EL (cell line): ENCODE results near the gene CYBC1.
"Not testable (repeated sequence)": the region's sequence is repeated elsewhere in the genome, so short reads cannot be mapped to it uniquely, and the experiment has no call there.

Experiments used
- DNase-seq: peaks from one replicate; pipeline ENCODE4 v3.0.0-alpha.2; 2016

Gene CYBC1

GRCh38 chr17:82433560-82434215 is 16.9 kb downstream of the CYBC1 start:
- DNase-seq, result no peak

- no peak for DNase-seq
Measured at GRCh38 chr17:82432017-82432416, 18.5 kb downstream of the CYBC1 start.

DNA sequence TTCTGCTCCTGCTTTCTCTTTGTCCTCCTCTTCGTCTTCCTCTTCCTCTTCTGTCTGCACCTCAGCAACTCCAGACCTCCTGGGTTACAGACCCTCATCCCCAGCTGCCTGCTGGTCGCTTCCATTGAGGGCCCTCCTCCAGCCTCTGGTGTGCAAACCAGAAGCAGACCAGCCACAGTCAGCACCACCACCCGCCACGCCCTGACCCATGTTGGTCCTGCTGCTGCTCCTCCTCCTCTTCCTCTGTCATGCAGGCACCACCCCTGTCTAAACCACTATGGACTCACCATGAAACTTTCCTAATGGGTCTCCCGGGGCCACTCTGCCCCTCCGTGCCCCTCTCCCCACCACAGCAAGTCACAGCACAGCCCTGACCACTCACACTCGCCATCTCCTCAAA is 20.7 kb downstream of the CYBC1 start:
- DNase-seq, result no peak

- no peak for DNase-seq
Measured at GRCh38 chr17:82428546-82428945, 22.0 kb downstream of the CYBC1 start.

DNA sequence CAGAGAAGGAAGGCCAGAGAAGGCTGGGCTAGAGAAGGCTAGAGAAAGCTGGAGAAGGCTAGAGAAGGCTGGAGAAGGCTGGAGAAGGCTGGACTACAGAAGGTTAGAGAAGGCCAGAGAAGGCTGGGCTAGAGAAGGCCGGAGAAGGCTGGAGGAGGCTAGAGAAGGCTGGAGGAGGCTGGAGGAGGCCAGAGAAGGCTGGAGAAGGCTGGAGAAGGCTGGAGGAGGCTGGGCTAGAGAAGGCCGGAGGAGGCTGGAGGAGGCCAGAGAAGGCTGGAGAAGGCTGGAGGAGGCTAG is 25.7 kb downstream of the CYBC1 start:
- DNase-seq, result no peak

- peak; percentile 52 for DNase-seq
Measured at GRCh38 chr17:82424001-82424862, 26.3 kb downstream of the CYBC1 start.

GRCh38 chr17:82419540-82419939 is 31.0 kb downstream of the CYBC1 start:
- DNase-seq, result no peak

DNA sequence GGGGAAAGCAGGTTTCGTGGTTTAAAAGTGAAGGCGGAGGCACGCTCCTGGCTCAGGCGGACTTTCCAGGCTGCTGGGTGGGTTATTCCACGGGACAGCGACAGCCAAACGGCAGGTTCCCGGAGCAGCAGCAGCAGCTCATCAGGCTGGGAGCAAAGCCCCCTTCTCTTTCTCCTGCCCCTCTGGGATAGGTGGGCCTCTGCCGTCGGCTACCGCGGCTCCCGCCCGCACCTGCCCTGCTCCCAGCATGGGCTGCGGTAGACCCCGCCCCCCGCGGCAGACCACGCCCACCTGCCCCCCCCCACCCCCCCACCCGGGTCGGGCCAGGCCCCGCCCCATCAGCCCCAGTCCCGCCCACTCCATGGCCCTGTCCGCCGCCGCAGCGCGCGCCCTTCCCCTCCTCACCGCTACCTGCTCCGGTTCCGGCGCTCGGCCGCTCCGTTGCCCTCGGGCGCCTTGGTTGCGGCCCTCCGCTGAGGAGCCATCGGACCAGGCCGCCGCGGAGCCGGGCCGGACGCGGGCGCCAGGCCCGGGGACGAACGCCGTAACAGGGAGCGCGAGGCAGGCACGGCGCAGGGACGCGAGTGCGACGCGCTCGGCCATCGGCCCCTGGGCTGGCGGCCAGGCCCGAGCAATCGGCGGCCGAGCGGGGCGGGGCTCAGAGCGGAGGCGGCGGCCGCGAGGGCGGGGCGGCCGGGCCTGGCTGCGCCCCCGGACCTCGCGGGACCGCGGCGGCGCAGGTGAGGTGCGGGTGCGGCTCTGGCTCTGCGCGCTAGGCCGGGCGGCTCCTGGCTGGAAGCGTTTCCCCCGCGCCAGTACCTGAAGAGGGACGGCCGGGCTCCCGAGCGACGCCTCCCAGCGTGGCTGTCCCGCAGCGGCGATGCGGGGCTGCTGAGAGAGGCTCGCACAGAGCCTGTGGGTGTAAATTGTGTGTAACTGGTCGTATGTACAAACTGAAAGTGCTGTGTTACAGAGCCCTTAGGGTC is 32.3 kb downstream of the CYBC1 start, which contains the start of the genes HEXD and OGFOD3:
TSS of gene HEXD (plus strand) at position 347 of the 986 bp plus-strand sequence. CDS start 1,453 bp downstream, outside the sequence.
TSS of gene OGFOD3 (minus strand) at position 586 of the 986 bp plus-strand sequence. CDS start at position 485, 101 bp downstream.
- peak; percentile 85 for DNase-seq

DNA sequence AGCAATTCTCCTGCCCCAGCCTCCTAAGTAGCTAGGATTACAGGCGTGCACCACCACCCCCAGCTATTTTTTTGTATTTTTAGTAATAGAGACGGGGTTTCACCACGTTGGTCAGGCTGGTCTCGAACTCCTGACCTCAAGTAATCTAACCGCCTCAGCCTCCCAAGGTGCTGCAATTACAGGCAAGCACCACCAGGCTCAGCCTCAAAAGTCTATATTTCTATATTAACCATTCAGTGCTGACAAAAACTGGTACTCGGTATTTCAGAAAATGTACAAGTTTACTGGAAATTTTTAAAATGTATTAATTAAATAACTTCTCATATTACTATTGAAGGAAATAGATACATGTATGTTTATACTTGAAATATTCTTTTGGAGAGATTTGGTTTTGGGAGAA is 33.8 kb downstream of the CYBC1 start:
- DNase-seq, result no peak

GRCh38 chr17:82416264-82416663 is 34.3 kb downstream of the CYBC1 start:
- DNase-seq, result no peak

DNA sequence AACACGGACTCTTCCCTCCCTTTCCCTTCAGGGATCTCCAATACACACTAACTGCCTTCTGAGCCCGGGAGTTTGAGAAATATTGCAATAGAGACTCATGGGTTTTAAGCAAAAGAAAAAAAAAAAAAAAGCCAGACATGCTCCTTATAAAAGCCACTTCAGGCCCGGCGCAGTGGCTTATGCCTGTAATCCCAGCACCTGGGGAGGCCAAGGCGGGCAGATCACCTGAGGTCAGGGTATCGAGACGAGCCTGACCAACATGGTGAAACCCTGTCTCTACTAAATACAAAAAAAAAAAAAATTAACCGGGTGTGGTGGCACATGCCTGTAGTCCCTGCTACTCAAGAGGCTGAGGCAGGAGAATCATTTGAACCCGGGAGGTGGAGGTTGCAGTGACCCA is 34.8 kb downstream of the CYBC1 start:
- DNase-seq, result no peak

DNA sequence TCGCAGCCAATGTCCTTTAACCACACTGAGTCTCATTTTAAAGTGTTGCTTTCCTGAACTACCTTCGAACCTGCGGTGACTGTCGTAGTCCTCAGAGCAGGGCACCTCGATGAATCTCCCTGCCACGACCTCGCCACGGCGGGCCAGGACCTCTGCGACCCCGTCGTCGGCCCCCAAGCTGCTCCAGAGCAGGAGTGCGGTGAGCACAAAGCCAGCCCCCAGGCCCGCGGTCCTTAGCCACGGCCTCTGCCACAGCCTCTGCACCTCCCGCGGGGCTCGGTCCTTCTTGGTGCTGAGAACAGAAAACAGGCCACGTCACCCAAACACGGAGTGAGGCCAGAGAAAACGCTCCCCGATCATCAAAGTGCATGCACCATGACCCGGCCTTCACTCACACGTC is 35.2 kb downstream of the CYBC1 start:
- DNase-seq, result no peak

- DNase-seq, result peak; percentile 63
Measured at GRCh38 chr17:82414548-82415281, 35.8 kb downstream of the CYBC1 start.

- DNase-seq, result no peak
Measured at GRCh38 chr17:82412535-82413520, 37.7 kb downstream of the CYBC1 start.

GRCh38 chr17:82412081-82412480 is 38.5 kb downstream of the CYBC1 start:
- DNase-seq, result not testable (repeated sequence)

- no peak for DNase-seq
Measured at GRCh38 chr17:82411396-82412053, 39.0 kb downstream of the CYBC1 start.

DNA sequence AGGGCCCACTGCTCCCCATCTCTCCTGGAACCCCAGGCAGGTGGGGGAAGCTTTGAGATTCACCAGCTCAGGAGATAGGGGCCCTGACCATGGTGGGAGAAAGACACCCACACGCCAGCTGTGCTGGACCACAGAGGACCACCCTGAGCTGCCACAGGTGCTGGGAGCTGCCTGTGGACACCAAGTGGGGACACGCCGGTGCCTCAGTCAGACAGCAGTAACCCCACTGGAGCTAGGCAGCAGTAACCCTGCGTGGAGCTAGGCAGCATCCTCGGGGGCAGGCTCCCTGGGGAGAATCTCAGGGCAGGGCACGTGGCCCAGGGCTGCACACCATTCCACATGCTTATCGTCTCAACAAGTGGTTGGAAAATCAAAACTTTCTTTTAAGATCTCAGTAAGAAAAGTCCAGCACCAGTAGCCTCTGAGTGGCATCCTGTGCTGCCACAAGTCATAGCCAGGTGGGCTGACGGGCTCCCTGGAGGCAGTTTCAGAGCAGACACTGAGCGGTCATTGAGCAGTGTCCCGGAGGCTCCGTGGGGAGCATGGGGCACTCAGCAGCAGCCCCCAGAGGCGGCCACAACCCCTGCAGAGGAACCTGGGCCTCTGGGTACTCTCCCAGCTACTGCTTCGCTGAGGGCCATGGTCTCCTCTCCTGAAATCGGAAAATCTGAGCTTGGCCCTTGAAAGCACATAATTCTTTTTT is 40.4 kb downstream of the CYBC1 start:
- no peak for DNase-seq

GRCh38 chr17:82408938-82409318 is 41.6 kb downstream of the CYBC1 start:
- DNase-seq, result no peak

DNA sequence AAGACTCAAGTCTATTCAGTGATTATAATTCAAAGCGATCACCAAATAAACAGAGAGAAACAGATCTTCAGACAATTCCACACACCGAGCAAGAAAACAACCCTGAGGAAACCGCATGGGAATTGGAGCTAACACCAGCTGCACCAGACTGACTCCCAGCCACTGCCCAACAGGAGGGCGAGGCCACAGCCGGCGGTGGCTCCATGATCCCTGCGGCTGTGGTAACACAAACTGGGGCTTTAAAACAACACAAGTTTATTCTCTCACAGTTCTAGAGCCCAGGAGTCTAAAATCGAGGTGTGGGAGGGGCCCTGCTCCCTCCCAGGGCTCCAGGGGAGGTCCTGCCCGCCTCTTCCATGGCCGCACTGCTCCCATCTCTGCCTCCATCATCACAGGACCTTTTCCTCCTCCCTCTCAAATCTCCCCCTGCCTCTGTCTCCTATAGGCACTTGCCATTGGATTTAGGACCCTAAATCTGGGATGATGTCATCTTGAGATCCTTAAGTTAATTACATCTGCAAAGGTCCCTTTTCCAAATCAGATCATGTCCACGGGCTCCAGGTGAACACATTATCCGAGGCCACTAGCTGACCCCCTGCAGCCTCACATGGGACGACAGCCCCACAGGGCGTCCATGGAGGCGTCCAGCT is 42.1 kb downstream of the CYBC1 start:
- DNase-seq, result no peak
